ENCODE results near the gene ANXA2R. TPM values are rescaled to one million over a fixed set of nuclear protein-coding genes. Genes with fewer than 3 reads are reported as not detected.
A peak's percentile ranks its signal among the peaks of the same experiment; 100 is the strongest.

ANXA2R gene
- total RNA-seq, 1 experiment from 2014 or later = 6.2 TPM

GRCh38 chr5:42992088-42992879 lies 47.8 kb downstream of the ANXA2R start:
- Histone ChIP-seq H3K4me1 (ENCODE audit: control insufficient read depth, insufficient read depth, low read length) (0 out of 2 replicates have a peak, but pooled peaks cover 3% of the 10 kb centered on the region), H3K9me3 (ENCODE audit: control insufficient read depth, insufficient read depth, low read depth, low read length) (peaks cover 10% of the 10 kb centered on the region; the same call in 1 of the 2 replicates), H3K36me3 (ENCODE audit: control insufficient read depth, insufficient read depth, low read length) (no peaks in the 10 kb centered on the region), H3K27me3 (ENCODE audit: control insufficient read depth, insufficient read depth, low read length) (no peaks in the 10 kb centered on the region), H3K27ac (ENCODE audit: low read length) (peak overlapping the region; percentile 93), H3K4me3 (ENCODE audit: low read depth in 2 of 2, low read length in 2 of 2) (peak overlapping the region; percentile 43 to 63)
- in situ Hi-C loops (cut with HindIII; ENCODE audit: low pct_unique_long_range_greater_than_20kb, low sequenced_read_pairs) (no loop called here), intact Hi-C loops (cut with micrococcal nuclease; ENCODE audit: unreplicated experiment) (no loop called here)
- no peak for DNase-seq (ENCODE audit: low read depth, low spot score)
- TF ChIP-seq SIN3A (IDR thresholded peaks at IDR 0.05; ENCODE audit: borderline replicate concordance, insufficient read depth, low read depth, low read length) (0 out of 2 replicates have a peak, but pooled peaks have one; percentile 53), CTCF (IDR thresholded peaks at IDR 0.05) (no peak), TCF7L2 (IDR thresholded peaks at IDR 0.05; ENCODE audit: low read depth, low read length) (no peak), REST (IDR thresholded peaks at IDR 0.05; ENCODE audit: insufficient read depth in 1 of 2, low read depth in 2 of 2, low read length in 1 of 2) (no peak), POLR2AphosphoS5 (IDR thresholded peaks at IDR 0.05; ENCODE audit: low read depth, low read length) (no peak; the same call in 1 of the 2 replicates)
- CTCF ChIA-PET = no interaction called here
- BruUV-seq (replicated peaks) = no TSS peak
- POLR2A ChIA-PET = no interaction called here
- peak; percentile 79 for ATAC-seq

GRCh38 chr5:42991404-42992087 lies 48.6 kb downstream of the ANXA2R start:
- Histone ChIP-seq H3K27ac (ENCODE audit: low read length) (peak overlapping the region; percentile 93), H3K27me3 (ENCODE audit: control insufficient read depth, insufficient read depth, low read length) (no peaks in the 10 kb centered on the region), H3K4me3 (ENCODE audit: low read depth in 2 of 2, low read length in 2 of 2) (peak overlapping the region; percentile 43 to 63), H3K36me3 (ENCODE audit: control insufficient read depth, insufficient read depth, low read length) (no peaks in the 10 kb centered on the region), H3K9me3 (ENCODE audit: control insufficient read depth, insufficient read depth, low read depth, low read length) (peaks cover 10% of the 10 kb centered on the region; the same call in 1 of the 2 replicates), H3K4me1 (ENCODE audit: control insufficient read depth, insufficient read depth, low read length) (0 out of 2 replicates have a peak, but pooled peaks cover 3% of the 10 kb centered on the region)
- POLR2A ChIA-PET = no interaction called here
- intact Hi-C loops (cut with micrococcal nuclease; ENCODE audit: unreplicated experiment) = no loop called here
- TF ChIP-seq POLR2AphosphoS5 (IDR thresholded peaks at IDR 0.05; ENCODE audit: low read depth, low read length) = no peak
- TF ChIP-seq TCF7L2 (IDR thresholded peaks at IDR 0.05; ENCODE audit: low read depth, low read length) = no peak; the same call in 1 of the 2 replicates
- TF ChIP-seq SIN3A (IDR thresholded peaks at IDR 0.05; ENCODE audit: borderline replicate concordance, insufficient read depth, low read depth, low read length) = no peak
- no peak for TF ChIP-seq CTCF (IDR thresholded peaks at IDR 0.05)
- no peak for TF ChIP-seq REST (IDR thresholded peaks at IDR 0.05; ENCODE audit: insufficient read depth in 1 of 2, low read depth in 2 of 2, low read length in 1 of 2)
- in situ Hi-C loops (cut with HindIII; ENCODE audit: low pct_unique_long_range_greater_than_20kb, low sequenced_read_pairs) = no loop called here
- TSS peak; percentile 56 for BruUV-seq (replicated peaks)
- ATAC-seq = peak; percentile 29
- CTCF ChIA-PET = no interaction called here
- no peak for DNase-seq (ENCODE audit: low read depth, low spot score)

Measured in Panc1 (cell line).